GM18868 (cell line): ENCODE data around the gene GDAP2.

Experiments
- ATAC-seq: cut with Tn5 transposase; IDR thresholded peaks from one replicate; pipeline ENCODE4 v1.9.1; 2021; ENCODE audit warnings: mild to moderate bottlenecking, moderate library complexity; ENCODE audit not compliant: unreplicated experiment

The GDAP2 gene

GRCh38 chr1:117814856-117815797 lies 114.3 kb downstream of the GDAP2 start:
- ATAC-seq, result no peak
